CD4-positive, alpha-beta T cell treated with Interleukin-17A for 4 hours (primary cell): Measurements from ENCODE around the gene CCDC57.
"Not testable (repeated sequence)": the region's sequence is repeated elsewhere in the genome, so short reads cannot be mapped to it uniquely, and the experiment has no call there.

Experiments used
- DNase-seq: peaks from one replicate; pipeline ENCODE4 v3.0.0-alpha.2; 2020; ENCODE audit warnings: mixed read lengths

CCDC57 gene

GRCh38 chr17:82212331-82213250 lies at the start of gene CCDC57:
TSS of gene CCDC57 (minus strand) at chr17:82212842. CDS start at chr17:82201944, 10,898 bp downstream.
- peak; percentile 72 for DNase-seq

GRCh38 chr17:82262344-82262743 lies 49.7 kb upstream of the CCDC57 start:
- DNase-seq, result no peak

GRCh38 chr17:82259972-82260961 lies 47.6 kb upstream of the CCDC57 start:
- DNase-seq, result not testable (repeated sequence)

GRCh38 chr17:82258555-82258954 lies 45.9 kb upstream of the CCDC57 start:
- no peak for DNase-seq

- DNase-seq, result peak; percentile 40
Observed at GRCh38 chr17:82257473-82257872, 44.8 kb upstream of the CCDC57 start.

GRCh38 chr17:82256242-82256885 lies 43.7 kb upstream of the CCDC57 start:
- DNase-seq, result no peak

GRCh38 chr17:82255402-82255972 lies 42.8 kb upstream of the CCDC57 start:
- no peak for DNase-seq

GRCh38 chr17:82254746-82255145 lies 42.1 kb upstream of the CCDC57 start:
- DNase-seq, result not testable (repeated sequence)

GRCh38 chr17:82254096-82254495 lies 41.5 kb upstream of the CCDC57 start:
- not testable (repeated sequence) for DNase-seq

GRCh38 chr17:82253179-82253544 lies 40.5 kb upstream of the CCDC57 start:
- no peak for DNase-seq

- DNase-seq, result no peak
Observed at GRCh38 chr17:82252511-82253178, 40.0 kb upstream of the CCDC57 start.

GRCh38 chr17:82250868-82251500 lies 38.3 kb upstream of the CCDC57 start:
- DNase-seq, result no peak

GRCh38 chr17:82249896-82250581 lies 37.4 kb upstream of the CCDC57 start:
- no peak for DNase-seq

GRCh38 chr17:82248815-82249674 lies 36.4 kb upstream of the CCDC57 start:
- DNase-seq, result no peak

GRCh38 chr17:82247856-82248671 lies 35.4 kb upstream of the CCDC57 start:
- no peak for DNase-seq

GRCh38 chr17:82247182-82247823 lies 34.7 kb upstream of the CCDC57 start:
- DNase-seq, result no peak

- no peak for DNase-seq
Observed at GRCh38 chr17:82246365-82247181, 33.9 kb upstream of the CCDC57 start.

- DNase-seq, result no peak
Observed at GRCh38 chr17:82246040-82246364, 33.4 kb upstream of the CCDC57 start.
